Frontal cortex (tissue), 4 donors: ENCODE data around the gene HAT1. TPM values are rescaled to one million over a fixed set of nuclear protein-coding genes. Genes with fewer than 3 reads are reported as not detected.

Experiments
- DNase-seq, 2 donors: peaks; one replicate each; pipeline ENCODE4 v3.0.0; 2012; ENCODE audit warnings: low spot score in 2 of 2
- FAIRE-seq: peaks from 2 replicates; lab custom pipeline; 2012; peaks lifted over from hg19 to GRCh38; lab: Jason Lieb, UNC
- total RNA-seq: library from RNA; depleted of rRNA; stranded (reverse); fragments of >200 nt; gene quantifications from one replicate; pipeline ENCODE4 v1.2.3, GENCODE V29; 2014
- donor health status: control.
- donor health status: control.
- donor health status: control.

HAT1 gene
- total RNA-seq, 1 donor from 2014 or later = 59.9 TPM

- DNase-seq = no peak
- FAIRE-seq = no peak
Observed at GRCh38 chr2:172013396-172013795, 91.1 kb downstream of the HAT1 start.

DNA sequence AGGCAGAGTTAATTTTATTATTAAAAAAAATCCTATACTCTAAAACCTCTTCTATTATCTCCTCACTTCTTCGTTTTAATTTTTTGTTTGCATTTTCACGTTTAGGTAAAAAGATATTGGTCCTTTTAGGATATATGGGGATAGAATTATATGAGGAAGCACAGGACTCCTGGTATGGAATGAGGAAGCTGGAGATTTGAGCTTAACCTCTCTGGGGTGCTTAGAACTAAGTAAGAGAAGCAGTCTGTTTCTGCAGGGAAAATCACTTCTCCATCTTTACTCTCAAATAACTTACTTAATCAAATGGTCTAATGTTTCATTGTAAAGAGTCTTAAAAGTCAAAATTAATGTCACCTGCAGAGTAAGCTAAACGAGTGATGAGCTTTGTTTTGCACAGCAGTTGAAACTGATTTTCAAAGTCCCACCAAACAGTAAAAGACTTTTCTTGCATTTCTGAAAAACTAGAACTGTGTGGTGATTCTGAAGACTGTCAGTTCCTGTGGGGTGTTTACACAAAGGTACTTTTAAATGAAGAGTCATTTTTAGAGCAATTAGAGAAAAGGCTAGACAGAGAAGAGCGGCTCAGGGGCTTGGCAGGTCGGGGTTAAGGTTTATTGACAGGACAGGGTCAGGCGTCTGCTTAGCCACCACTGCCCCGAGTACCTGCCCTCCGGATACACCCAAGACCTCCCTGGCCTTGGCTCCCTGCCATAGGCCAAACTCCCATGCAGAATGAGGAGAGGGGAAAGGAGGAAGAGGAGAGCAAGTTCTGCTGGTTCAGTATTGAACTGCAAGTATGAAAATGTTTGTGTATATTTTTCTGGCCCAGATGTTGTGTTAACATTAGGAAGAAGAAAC, 99.0 kb downstream of the HAT1 start:
- FAIRE-seq = no peak
- no peak for DNase-seq

- DNase-seq = no peak
- FAIRE-seq = no peak
Observed at GRCh38 chr2:172021955-172022354, 99.7 kb downstream of the HAT1 start.

DNA sequence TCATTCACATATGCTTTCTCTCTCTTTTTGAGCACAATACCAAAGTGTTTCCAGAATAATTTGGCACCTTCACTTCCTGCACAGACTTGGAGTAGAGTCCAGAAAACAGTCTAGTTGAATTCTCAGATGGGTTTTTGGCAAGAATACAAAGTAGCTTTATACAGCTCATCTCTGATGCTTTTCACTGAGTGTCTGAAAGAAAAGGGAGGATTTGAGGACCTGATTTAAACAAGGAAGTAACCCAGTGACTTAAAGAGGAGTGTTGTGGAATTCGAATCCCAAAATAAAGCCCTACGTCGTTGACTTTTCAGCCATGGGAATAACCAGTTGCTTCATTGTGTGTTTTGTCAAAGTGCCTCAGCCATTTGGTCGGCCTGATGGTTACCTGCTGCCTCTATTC, 109.3 kb downstream of the HAT1 start:
- DNase-seq (peak in 1 of 2 donors; percentile 12), FAIRE-seq (no peak)

Other genes with a start within 250 kb of the HAT1 start
- gene DYNC1I2, start 235.0 kb upstream of the HAT1 start, total RNA-seq = 280 TPM
- gene SLC25A12, start 28.2 kb upstream of the HAT1 start, total RNA-seq = 66.0 TPM
- gene METAP1D, start 77.5 kb downstream of the HAT1 start, total RNA-seq = 6.1 TPM
- gene DLX1, start 163.0 kb downstream of the HAT1 start, total RNA-seq = 21.6 TPM
- 2.9 TPM for gene DLX2, start 180.4 kb downstream of the HAT1 start, total RNA-seq